ENCODE measurements around the gene SIVA1.

Gene SIVA1

DNA sequence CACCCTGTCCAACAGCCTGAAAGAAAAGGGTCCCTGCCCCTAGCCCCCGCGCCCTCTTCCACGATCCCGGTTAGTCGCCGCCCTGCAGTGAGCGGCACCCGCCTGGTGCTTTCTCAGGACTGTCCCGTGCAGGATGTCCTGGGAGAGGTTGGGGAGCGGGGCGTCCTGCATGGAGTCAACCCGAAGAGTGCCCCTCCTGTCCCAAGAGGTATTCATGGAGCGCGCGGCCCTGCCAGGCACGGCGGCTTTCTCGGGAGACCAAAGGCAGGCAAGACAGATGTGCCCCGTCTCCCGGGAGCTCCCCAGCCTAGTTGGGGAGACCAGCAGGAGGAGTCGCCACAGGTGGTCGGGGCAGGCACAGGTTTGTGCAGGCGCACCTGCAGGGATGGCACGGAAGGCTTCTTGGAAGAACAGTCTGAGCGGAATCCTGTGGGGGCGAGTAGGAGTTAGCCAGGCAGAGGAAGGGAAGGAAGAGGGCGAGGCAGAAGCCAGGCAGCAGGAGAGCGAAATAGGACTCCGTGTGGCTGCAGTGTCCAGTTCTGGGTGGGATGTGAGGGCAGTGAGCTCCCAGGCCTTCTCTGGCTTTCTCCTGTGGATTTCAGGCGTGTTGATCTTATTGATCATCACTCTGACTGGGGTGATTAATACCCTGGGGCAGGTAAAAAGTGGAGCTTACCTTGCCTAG is 723 bp downstream of the SIVA1 start:
- DNase-seq: no peak

DNA sequence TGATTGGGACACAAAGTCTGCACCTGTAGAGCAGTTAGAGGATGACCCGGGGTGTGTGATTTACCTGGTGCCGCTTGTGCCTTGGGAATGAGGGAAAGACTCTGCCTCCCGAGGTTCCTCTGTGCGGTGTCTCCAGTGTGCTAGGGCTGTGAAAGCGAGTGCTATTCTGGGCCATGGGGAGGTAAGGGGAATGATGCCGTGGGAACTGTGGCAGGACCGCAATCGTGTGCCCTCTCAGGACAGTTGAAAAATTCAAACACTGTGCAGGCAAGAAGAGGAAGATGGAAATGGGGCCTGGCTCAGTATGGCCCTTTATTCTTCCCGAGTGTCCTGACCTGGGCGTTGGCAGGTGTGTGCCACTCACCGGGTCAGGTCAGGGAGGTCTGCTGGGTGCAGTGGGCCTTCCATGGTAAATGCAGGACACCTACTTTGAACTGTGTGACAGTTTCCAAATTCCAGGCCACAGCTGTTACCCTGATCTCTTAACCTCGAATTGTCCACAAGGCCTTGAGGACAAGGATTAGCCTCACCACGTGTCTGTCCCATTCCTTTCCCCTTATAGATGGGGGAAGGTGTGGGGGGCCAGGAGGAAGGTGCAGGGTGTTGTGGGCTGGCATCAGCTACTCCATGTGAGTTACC is 1.4 kb downstream of the SIVA1 start:
- no peak for DNase-seq

DNA sequence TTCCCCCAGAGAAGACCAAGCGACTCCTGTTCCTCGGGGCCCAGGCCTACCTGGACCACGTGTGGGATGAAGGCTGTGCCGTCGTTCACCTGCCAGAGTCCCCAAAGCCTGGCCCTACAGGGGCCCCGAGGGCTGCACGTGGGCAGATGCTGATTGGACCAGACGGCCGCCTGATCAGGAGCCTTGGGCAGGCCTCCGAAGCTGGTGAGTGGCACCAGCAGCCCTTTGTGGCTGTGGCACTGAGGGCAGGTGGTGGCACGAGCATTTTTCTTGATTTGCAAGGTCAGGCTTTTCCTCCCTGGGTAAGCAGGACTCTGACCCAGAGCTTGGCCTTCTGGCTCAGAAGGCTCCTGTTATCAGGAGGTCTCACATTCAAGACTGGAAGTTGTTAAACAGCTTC is 2.7 kb downstream of the SIVA1 start:
- DNase-seq: no peak

DNA sequence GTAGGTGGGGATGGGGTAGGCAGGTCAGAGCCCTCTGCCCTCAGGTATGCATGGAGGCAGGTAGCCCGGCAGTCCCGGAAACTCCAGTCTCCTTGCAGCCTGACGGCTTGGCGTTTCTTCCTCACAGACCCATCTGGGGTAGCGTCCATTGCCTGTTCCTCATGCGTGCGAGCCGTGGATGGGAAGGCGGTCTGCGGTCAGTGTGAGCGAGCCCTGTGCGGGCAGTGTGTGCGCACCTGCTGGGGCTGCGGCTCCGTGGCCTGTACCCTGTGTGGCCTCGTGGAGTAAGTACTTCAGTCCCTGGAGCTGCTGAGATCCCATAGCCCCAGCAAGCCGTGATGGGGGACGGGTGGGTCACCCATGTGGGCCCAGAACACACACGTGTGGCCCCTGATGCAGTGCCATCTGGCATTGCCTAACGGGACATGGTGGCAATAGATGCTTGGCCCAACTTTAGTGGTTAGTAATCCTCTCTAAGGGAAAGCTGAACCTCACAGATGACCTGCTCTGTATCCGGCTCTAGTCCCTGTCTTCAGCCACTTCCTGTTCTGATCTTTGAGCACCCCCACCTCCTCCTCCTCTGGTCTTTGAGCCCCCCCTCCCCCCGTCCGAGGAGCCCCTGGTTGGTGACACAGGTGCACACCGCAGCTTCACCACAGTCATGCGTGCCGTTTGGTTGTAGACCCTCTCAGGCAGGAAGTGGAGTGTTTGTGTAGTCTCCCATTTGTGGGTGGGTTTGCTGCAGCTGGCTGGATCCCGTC is 3.7 kb downstream of the SIVA1 start:
- DNase-seq: no peak

DNA sequence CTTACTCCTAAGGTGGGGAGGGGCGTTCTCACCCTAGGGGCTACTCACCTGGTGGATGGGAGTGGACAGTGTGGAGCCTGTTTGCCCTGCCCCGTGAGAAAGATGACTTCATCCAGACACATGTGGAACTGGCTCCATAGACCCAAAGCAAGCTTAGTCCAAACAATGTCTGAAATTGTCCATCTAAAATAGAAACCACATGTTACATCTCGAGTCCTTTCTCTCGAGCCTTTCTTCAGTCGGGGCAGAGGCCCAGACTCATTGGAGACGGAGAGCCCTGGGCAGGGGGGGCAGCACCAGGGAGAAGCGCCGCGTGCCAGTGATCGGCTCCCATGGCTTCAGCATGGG is 4.3 kb downstream of the SIVA1 start:
- no peak for DNase-seq

DNA sequence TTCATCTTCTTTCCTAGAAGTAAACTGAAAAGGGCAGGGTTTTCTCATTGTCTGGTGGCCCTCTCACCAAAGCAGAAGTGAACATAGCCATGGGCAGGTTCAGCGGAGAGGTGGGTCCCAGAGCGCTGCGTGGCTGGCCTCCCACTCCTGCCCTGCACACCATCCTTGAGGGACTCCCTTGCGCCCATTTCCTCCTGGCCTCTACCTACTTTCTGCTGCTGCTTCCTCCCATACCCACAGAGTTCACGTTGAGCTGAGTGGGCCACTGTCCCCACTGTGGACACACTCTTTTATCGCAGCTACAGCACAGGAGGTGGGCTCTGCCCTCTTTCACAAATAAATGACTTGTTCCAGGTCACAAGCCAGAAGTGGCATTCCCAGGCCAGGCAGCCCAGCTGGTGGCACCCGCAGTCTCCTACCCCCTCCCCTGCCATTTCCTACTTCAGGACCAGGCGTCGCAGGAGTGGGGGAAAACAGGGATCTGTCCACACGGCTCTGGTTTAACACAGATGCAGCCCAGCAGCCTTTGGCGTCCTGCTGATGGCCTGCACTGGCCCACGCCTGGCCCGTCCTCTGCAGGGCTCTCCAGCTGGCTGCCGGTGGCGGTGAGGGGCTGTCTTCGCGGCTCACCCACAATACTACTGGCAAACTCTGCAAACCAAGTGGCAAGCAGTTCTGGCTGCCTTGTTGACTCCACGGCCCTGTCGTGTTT is 4.9 kb downstream of the SIVA1 start:
- DNase-seq: no peak

DNA sequence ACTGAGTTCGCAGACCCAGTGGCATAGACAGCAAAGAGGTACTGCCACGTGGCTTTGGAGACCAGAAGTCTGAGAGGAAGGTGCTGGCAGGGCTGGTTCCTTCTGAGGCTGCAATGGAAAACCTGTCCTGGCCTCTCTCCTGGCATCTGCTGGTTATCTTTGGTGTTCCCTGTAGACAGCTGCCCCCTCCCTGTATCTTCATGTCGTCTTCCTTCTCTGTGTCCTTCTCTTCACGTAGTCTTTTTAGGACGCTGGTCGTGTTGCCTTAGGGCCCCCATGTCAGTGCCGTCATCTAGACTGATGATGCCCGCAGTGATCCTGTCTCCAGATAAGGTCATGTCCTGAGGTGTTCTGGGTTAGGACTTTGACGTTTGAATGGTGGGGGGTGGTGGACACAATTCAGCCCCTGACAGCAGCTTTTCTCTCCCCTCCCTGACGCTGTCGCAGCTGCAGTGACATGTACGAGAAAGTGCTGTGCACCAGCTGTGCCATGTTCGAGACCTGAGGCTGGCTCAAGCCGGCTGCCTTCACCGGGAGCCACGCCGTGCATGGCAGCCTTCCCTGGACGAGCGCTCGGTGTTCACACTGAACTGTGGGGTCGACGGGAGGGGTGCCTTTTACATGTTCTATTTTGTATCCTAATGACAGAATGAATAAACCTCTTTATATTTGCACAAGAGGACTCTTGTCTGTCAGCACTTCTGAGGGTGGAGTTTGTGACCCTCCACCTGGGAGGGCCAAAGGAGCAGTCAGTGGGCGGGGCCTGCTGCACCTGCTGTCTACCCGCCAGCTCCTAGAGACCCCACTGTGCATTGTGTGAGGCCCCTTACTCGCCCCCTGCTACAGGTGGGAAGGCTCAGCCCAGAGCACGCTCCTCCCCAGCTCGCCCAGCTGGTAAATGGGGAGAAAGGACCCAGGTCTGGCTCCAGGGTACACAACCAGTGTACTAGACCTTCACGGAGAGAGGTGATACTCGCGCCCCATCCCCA is 6.3 kb downstream of the SIVA1 start:
- no peak for DNase-seq

DNA sequence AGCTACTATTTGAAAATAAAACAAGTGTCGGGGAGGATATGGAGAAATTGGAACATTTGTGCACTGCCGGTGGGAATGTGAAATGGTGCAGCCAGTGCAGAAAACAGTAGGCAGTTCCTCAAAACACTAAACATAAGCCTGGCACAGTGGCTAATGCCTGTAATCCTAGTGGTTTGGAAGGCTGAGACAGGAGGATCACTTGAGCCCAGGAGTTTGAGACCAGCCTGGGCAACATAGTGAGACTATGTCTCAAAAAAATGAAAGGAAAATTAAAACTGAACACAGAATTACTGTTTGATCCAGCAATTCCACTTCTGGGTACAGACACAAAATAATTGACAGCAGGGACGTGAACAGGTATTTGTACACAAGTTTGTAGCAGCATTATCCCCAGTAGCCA is 12.6 kb downstream of the SIVA1 start:
- DNase-seq: no peak

DNA sequence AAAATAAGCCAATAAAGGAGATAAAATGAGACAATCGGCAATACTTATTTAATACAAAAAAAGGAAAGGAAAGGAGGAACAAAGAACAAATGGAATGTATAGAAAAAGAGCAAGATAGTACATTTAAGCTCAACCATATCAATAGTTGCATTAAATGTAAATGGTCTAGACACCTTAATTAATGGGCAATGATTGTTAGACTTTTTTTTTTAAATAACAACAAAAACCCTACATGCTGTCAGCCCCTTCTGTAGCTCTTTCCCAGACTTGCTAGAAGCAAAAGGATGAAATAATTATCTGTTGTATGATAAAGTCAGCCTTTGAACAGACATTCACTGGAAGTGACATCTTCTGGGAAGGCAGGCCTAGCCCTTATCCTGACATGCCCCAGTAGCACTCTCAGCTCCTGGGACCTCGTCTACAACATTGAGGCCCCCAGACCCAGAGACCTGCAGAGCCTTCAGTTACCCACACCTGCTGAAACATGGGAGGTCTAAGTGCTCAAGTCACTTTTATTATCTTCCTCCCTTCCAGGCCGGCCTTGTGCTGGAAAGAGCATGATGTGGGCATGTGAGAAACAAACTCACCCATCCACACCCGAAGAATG is 13.4 kb downstream of the SIVA1 start:
- no peak for DNase-seq

DNA sequence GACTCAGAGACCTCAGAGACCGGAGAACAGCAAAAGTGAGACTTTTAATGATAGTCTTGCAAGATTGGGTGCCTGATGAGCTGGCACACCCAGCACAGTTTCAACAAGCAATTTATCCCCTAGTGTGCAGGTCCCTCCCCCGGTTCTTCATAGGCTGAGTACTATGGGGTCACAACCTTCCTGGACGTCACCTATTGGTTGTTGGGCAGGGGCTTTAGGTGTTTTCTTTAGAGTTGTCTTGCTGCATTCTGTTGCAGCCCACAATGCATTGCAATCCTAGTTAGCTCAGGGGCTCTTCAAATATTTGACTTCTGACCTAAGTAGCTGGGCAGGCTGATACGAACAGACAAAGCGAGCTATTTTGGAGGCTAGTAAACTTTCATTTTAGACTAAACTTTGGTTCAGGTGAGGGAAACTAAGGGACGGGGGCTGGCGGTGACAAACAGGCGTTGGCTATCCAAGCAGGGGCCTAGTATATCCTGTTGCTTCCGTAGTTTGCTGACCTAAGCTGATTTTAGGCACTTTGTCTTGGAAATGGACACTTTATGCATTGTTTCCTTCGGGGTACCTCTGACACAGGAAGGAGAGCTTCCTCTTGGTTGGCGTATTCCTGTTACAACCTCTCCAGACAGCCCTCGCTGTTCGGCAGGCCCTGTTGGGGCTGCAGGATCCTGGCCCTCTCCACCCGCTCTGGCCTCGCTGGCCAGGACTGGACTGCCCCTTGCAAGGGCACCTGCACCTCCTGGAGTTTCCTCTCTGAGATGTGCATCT is 14.1 kb downstream of the SIVA1 start:
- DNase-seq: no peak

DNA sequence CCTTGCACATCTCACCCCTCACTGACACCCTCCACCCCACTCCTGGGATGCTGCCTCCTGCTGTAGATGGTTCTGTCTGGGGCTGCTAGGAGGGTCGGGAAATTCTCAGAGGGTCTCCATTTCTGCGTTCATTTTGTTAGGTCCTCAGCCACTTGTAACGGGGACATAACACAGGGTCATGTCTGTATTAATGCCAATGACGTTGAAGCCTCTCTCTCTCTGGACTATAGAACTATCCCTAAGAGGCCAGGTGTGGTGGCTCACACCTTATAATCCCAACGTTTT is 14.6 kb downstream of the SIVA1 start:
- DNase-seq: no peak

DNA sequence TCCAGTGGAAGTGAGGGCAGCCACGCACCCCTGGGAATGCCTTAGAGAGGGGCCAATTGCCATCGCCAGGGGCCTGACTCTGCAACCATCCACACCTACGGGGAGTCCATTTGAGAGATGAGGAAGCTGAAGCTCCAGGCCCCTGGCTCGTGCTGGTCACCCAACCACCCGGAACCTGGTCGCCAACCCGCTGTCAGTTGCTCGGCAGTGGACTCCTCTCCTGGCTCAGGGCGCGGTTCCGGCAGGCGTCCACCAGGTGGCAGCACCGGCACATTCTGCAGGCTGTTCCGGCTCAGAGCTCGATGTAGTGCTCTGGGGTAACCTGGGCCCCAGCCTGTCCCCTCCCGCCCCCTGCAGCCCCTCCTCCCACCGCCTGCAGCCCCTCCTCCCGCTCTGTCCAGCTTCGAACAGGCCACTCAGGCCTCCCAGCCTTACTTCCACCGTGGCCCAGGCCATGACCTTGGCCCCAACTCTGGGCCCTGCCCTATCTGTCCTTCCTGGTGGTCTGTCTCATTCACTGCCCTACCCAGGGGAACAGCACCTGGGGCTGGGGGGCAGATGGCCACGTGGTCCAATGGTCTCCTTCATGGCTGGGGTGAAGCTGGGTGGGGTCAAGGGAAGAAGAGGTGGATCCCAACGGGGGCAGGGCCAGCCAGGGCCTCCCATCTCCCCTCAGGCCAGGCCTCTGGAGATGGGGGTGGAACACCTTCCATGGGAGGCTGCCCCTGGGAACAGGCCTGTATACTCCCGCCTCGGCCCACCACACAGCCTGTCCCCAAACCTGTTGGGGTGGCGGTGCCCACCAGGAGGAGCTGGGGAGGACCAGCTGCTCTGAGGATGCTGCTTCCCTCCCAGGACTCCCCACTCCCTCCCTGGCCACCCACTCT is 15.7 kb downstream of the SIVA1 start:
- no peak for DNase-seq

DNA sequence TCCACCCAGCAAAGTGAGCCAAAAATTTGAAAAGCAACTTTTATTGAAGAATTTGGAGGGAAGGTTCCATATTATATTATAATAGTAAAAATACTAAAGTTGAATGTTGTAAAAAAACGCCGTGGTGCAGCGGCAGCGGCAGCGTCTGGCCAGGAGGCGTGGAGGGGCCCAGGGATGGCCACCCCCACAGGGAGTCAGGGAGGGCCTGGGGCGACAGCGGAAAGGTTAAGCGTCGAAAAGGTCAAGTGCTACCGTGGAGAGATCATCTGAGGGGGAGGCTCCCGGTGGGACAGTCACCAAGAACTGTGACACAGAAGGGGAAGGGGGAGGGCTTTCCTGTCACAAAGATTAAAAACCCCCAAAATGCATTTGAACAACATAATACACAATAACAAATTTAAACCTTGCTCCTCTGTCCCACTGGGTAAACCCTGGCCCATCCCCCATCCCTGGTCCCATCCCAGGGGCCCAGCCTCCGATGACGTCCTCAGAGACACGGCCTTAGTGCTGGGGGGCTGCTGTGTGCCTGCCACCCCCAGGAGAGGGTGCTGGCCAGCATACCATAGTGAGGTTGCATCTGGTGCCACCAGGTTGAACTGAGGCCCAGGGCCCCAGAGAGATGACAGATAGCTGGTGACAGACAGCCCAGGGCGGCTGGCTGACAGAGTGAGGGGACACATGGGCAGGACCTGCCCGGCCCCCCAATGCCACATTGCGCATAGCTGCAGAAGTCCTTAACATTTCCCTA is 16.6 kb downstream of the SIVA1 start:
- DNase-seq: no peak

DNA sequence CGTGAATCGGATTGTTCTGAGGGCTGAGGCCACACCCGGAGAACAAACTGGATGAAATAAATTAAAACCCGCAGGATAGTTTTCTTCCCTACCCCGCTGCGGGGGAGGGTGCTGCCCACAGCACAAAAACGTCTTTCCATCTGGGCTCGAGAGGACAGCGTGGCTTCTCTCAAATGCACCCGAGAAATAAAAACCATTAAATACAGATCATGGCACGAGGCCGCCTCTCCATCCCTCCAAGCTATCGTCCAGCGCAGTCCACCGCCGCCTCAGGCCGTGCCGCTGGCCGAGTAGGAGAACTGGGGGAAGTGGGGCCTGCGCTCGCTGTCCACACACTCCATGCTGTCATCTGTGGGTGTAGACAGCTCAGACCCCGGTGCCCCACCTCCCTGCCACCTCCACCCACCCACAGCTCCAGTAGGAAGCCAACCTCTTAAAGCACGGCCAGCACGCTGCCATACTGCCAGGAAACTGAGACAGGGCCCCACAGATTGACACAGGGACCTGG is 17.2 kb downstream of the SIVA1 start:
- no peak for DNase-seq

DNA sequence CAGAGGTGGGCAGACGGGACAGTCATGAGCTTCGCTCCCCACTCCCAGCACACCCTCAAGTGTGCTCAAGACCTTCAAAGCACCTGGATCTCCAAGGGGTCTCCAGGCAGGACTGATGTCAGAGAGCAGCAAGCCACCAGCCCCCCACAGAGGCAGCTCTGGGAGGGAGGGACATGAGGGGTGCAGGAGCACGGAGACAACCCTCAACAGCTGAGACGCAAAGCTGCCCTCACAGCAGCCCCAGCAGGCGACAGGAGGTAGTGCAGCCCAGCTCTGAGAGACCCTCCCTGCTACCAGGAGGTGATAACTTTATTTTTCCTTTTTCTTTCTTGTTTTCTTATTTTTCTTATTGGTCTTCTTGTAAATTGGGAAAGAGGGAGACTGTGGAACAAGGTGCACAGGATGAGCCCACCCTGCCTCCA is 17.9 kb downstream of the SIVA1 start:
- DNase-seq: no peak

DNA sequence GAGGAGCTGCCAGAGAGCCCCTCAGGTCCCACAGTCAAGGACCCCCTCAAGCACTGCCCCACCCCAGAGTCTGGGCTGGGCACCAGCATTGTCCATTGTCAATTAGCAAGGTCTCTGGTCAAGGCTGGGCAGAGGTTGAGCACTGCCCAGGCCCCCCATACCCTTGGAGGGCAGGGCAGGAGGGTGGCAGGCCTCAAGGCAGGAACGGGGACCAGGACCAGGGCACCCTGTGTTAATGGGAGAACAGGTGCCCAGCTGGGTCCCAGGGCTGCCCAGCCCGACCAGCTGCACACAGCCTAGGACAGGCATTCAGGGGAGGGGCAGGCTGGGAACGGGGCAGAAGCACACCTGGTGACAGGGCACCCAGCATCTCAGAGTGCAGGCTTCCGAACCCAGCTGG is 18.4 kb downstream of the SIVA1 start:
- no peak for DNase-seq

DNA sequence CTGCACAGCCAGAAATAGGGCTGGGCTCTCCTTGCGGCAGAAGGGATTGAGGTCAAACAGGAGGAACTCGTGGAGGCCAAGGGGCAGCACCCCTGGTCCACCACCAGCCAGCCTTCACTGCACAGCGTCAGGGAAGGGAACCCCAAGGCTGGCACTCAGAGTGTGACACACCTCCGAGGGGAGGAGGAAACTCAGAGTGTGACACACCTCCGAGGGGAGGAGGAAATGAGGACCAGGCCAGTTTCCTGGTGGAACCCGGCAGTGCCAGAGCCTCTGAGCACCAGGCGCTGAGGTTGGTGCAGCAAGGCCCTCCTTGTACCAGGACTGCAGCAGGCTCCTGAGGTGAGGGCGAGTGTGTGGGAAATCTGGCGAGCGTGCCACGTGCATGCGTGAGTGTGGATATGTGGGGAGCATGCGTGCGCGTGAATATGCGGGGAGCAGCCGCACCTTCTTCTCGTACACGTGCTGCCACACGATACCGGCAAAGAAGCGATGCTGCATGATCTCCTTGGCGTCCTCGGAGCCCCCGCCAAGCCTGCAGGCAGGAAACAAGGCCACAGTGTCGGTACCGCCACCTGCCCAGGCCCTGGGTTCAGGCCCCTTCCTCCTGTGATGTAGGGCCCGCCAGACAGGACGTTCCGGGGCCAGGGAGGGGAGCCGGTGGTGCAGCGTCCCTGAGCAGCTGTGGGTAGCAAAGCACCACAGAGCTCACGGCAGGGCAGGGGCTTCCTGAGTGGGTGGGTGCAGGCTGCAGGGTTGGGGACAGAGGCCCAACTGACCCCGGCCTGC is 19.2 kb downstream of the SIVA1 start:
- DNase-seq: no peak

DNA sequence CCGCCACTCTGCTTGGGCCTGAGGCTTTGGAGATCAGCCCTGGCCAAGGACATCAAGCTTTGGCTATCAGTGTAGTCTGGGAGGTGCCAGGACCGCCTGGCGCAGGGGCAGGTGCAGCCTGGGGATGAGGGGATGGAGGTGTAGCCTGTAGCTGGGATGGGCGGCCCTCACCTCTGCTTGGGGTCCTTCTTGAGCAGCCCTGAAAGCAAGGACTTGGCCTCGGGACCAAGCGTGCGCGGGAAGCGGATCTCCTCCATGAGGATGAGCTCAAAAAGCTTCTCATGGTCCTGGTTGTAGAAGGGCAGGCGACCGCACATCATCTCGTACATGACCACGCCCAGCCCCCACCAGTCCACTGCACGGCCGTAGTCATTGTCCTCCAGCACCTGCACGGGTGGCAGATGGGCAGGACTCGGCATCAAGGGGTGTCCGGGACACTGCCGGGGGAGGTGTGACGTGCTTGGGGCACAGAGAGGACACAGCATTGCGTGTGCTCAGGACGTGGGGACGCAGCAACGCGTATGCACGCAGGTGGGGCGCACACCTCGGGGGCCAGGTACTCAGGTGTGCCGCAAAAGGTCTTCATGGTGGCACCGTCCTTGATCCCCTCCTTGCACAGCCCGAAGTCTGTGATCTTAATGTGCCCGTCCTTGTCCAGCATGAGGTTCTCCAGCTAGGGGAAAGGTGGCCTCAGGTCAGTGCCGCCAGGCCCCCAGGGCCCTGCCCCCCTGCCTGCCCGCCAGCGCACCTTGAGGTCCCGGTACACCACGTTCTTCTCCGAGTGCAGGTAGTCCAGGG is 20.0 kb downstream of the SIVA1 start:
- no peak for DNase-seq
